HepG2 (cell line): ENCODE data around the gene ZNF446. TPM values are rescaled to one million over a fixed set of nuclear protein-coding genes. Genes with fewer than 3 reads are reported as not detected.

Source experiments
- AHR ChIP-seq: IDR thresholded peaks from 2 replicates; pipeline ENCODE4 v1.6.1; 2018; ENCODE audit warnings: missing genetic modification reagents, missing compliant biosample characterization
- ATF6 ChIP-seq: sonication (generic); formaldehyde crosslinking; conservative IDR thresholded peaks from 2 replicates; pipeline ENCODE4 v1.4.0; 2020; ENCODE audit warnings: missing genetic modification reagents
- BHLHE40 ChIP-seq: IDR thresholded peaks from 2 replicates; pipeline ENCODE4 v1.6.1; 2011; ENCODE audit warnings: low read length, improper control_type of control experiment
- CREB1 ChIP-seq, 2 experiments: fragments of 450-650 bp in 1 of 2; IDR thresholded peaks; 2 replicates each; pipeline ENCODE4 v1.6.1; 2016 to 2017; ENCODE audit warnings: control low read depth in 1 of 2, mild to moderate bottlenecking in 1 of 2, missing compliant biosample characterization in 1 of 2, missing genetic modification characterization in 1 of 2
- GTF2F1 ChIP-seq: fragments of 150-350 bp; IDR thresholded peaks from 2 replicates; pipeline ENCODE4 v1.6.1; 2014; ENCODE audit warnings: low read length
- HOMEZ ChIP-seq: IDR thresholded peaks from 2 replicates; pipeline ENCODE4 v1.6.1; 2016; ENCODE audit warnings: low read depth
- LCORL ChIP-seq, 2 experiments: fragments of 450-650 bp in 1 of 2; sonication (generic) in 1 of 2; formaldehyde crosslinking in 1 of 2; IDR thresholded peaks; 2 replicates each; pipeline versions ENCODE4 v1.5.0 to v1.6.1; 2017 to 2020; ENCODE audit warnings: antibody characterized with exemption in 1 of 2, missing genetic modification reagents in 1 of 2
- MBD4 ChIP-seq: IDR thresholded peaks from 2 replicates; pipeline ENCODE4 v1.6.1; 2012; ENCODE audit warnings: low read length, inconsistent platforms, borderline replicate concordance
- MXD3 ChIP-seq: IDR thresholded peaks from 2 replicates; pipeline ENCODE4 v1.6.1; 2016; ENCODE audit warnings: mild to moderate bottlenecking, missing biosample characterization, missing genetic modification reagents
- MYC ChIP-seq: sonication (generic); formaldehyde crosslinking; IDR thresholded peaks from 2 replicates; pipeline ENCODE4 v1.9.0; 2021; ENCODE audit warnings: missing genetic modification reagents, borderline replicate concordance
- NCOR1 ChIP-seq: fragments of 200-600 bp; sonication (generic); IDR thresholded peaks from 2 replicates; pipeline ENCODE4 v1.7.0; 2017; ENCODE audit warnings: antibody characterized with exemption, low read length, borderline replicate concordance
- PCBP2 ChIP-seq: fragments of 200-400 bp; formaldehyde crosslinking; optimal IDR thresholded peaks from 2 replicates; pipeline ENCODE3; 2018; ENCODE audit warnings: low read length, low read depth; ENCODE audit not compliant: poor library complexity, severe bottlenecking
- PHF5A ChIP-seq: IDR thresholded peaks from one replicate; pipeline ENCODE4 v1.6.1; 2018; ENCODE audit warnings: low read depth, missing genetic modification reagents; ENCODE audit not compliant: unreplicated experiment
- RBAK ChIP-seq: sonication (generic); formaldehyde crosslinking; IDR thresholded peaks from 2 replicates; pipeline ENCODE4 v1.5.1; 2020; ENCODE audit warnings: mild to moderate bottlenecking, missing genetic modification reagents
- SRSF9 ChIP-seq: fragments of 200-400 bp; formaldehyde crosslinking; IDR thresholded peaks from 2 replicates; pipeline ENCODE4 v1.6.1; 2018; ENCODE audit warnings: borderline replicate concordance, mild to moderate bottlenecking, low read depth, low read length; ENCODE audit not compliant: insufficient read depth, poor library complexity, severe bottlenecking
- THAP9 ChIP-seq: sonication (generic); formaldehyde crosslinking; IDR thresholded peaks from 2 replicates; pipeline ENCODE4; 2020; ENCODE audit warnings: missing genetic modification reagents, mild to moderate bottlenecking, borderline replicate concordance
- WIZ ChIP-seq: sonication (generic); formaldehyde crosslinking; IDR thresholded peaks from 2 replicates; pipeline ENCODE4 v1.5.1; 2020; ENCODE audit warnings: mild to moderate bottlenecking, missing genetic modification reagents
- YY1 ChIP-seq: IDR thresholded peaks from 2 replicates; pipeline ENCODE4 v1.6.1; 2011; ENCODE audit warnings: low read length, low read depth, moderate library complexity, mild to moderate bottlenecking; ENCODE audit not compliant: insufficient read depth, insufficient replicate concordance
- ZEB1 ChIP-seq: IDR thresholded peaks from 2 replicates; pipeline ENCODE4 v1.6.1; 2012; ENCODE audit warnings: mild to moderate bottlenecking, low read depth, inconsistent platforms; ENCODE audit not compliant: insufficient replicate concordance
- ZNF660 ChIP-seq: sonication (generic); formaldehyde crosslinking; IDR thresholded peaks from 2 replicates; pipeline ENCODE4 v1.5.1; 2020; ENCODE audit warnings: mild to moderate bottlenecking, low read depth, missing genetic modification reagents, borderline replicate concordance
- ZNF674 ChIP-seq: sonication (generic); formaldehyde crosslinking; IDR thresholded peaks from 2 replicates; pipeline ENCODE4 v1.5.0; 2020; ENCODE audit warnings: low read depth, mild to moderate bottlenecking, missing genetic modification reagents
- ZNF790 ChIP-seq: sonication (generic); formaldehyde crosslinking; IDR thresholded peaks from 2 replicates; pipeline ENCODE4 v1.8.0; 2022; ENCODE audit warnings: missing genetic modification reagents, mild to moderate bottlenecking, borderline replicate concordance
- polyA plus RNA-seq, 8 experiments: library from polyadenylated mRNA; depleted of rRNA in 3 of 8; stranded (reverse) in 7 of 8; unstranded in 1 of 8; fragments of >200 nt; fragmentation: Illumina TruSeq in 4 of 8; extraction: Trizol in 4 of 8; gene quantifications; 2 replicates each; pipeline versions ENCODE4 v1.2.1 to v1.2.3, GENCODE V29; 2011 to 2016; ENCODE audit warnings: low read depth in 4 of 8, missing spikeins in 1 of 8, mixed read lengths in 1 of 8; ENCODE audit not compliant: insufficient read depth in 1 of 8
- total RNA-seq, 5 experiments: library from RNA; depleted of rRNA; stranded (reverse); fragments of >200 nt; fragmentation: Illumina TruSeq; extraction: Trizol; gene quantifications; 2 replicates each; pipeline ENCODE4 v1.2.3, GENCODE V29; 2016; ENCODE audit warnings: low read depth in 1 of 5

ZNF446 gene
- total and polyA plus RNA-seq, 2 of the 13 experiments (the other 11 are each of a cell fraction or from before 2014, with no cell fraction given) = 3.0 to 3.6 TPM

GRCh38 chr19:58475714-58476497 is at the start of gene ZNF446 (continued):
- TF ChIP-seq HOMEZ (CRISPR knock-in tag) = no peak; the same call in 1 of the 2 replicates
- TF ChIP-seq WIZ = no peak
- no peak for TF ChIP-seq GTF2F1
- TF ChIP-seq ZNF674 (CRISPR knock-in tag) = no peak
- TF ChIP-seq PCBP2 = no peak
- TF ChIP-seq BHLHE40 = 0 out of 2 replicates have a peak, but pooled peaks have one; percentile 4
- peak; percentile 76; the same call in 1 of the 2 replicates for TF ChIP-seq NCOR1
- no peak for TF ChIP-seq RBAK
- TF ChIP-seq ATF6 (CRISPR knock-in tag) = 0 out of 2 replicates have a peak, but pooled peaks have one; percentile 68
- TF ChIP-seq THAP9 (CRISPR knock-in tag) = peak; percentile 81
- TF ChIP-seq MXD3 (CRISPR knock-in tag) = peak; percentile 63
- TF ChIP-seq ZNF660 (CRISPR knock-in tag) = no peak
- peak; percentile 7 for TF ChIP-seq ZEB1
- 0 out of 2 replicates have a peak, but pooled peaks have one; percentile 21 for TF ChIP-seq AHR (CRISPR knock-in tag)
- TF ChIP-seq SRSF9 = no peak
- TF ChIP-seq MBD4 = no peak
- TF ChIP-seq ZNF790 (CRISPR knock-in tag) = no peak
- no peak for TF ChIP-seq PHF5A
- peak; percentile 59 for TF ChIP-seq YY1
- peak; percentile 48; the same call in 1 of the 2 replicates for TF ChIP-seq MYC
- peak; percentile 80 for TF ChIP-seq CREB1 (IDR thresholded peaks at IDR 0.05)
- TF ChIP-seq CREB1 (CRISPR knock-in tag; IDR thresholded peaks at IDR 0.05) = peak; percentile 85
- no peak for TF ChIP-seq LCORL (IDR thresholded peaks at IDR 0.05)
- peak; percentile 89 for TF ChIP-seq LCORL (CRISPR knock-in tag; IDR thresholded peaks at IDR 0.05)
